Measurements from ENCODE around the gene FFAR1. TPM values are rescaled to one million over a fixed set of nuclear protein-coding genes. Genes with fewer than 3 reads are reported as not detected.

The FFAR1 gene
- total RNA-seq, 4 donors from 2014 or later, result not detected

DNA sequence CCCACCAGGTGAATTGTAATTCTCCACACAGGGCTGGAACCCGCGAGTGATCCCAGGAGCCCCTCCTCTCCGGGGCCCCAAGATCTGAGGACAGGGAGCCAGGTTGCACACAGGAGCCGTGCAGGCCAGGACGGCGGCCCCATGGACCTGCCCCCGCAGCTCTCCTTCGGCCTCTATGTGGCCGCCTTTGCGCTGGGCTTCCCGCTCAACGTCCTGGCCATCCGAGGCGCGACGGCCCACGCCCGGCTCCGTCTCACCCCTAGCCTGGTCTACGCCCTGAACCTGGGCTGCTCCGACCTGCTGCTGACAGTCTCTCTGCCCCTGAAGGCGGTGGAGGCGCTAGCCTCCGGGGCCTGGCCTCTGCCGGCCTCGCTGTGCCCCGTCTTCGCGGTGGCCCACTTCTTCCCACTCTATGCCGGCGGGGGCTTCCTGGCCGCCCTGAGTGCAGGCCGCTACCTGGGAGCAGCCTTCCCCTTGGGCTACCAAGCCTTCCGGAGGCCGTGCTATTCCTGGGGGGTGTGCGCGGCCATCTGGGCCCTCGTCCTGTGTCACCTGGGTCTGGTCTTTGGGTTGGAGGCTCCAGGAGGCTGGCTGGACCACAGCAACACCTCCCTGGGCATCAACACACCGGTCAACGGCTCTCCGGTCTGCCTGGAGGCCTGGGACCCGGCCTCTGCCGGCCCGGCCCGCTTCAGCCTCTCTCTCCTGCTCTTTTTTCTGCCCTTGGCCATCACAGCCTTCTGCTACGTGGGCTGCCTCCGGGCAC is 3.9 kb downstream of the FFAR1 start:
- TF ChIP-seq CTCF (IDR thresholded peaks at IDR 0.05), result no peak
- TF ChIP-seq POLR2A (IDR thresholded peaks at IDR 0.05), result no peak
- no peak overlapping the region for H3K4me3 ChIP-seq (ENCODE audit: low read depth, poor library complexity, severe bottlenecking)
- peak in 1 of 2 donors; percentile 73 for DNase-seq (ENCODE audit: low spot score in 2 of 2)
- WGBS, 2 donors, result 92 to 93% methylated on average over 42 to 47 of the region's 47 CpGs
- intact Hi-C loops (cut with DNase I; ENCODE audit: low total_unique reads), result loop anchor here (5.0 to 10.0 kb wide), 2 partner anchors 116 to 143 kb away; partner anchors contain the start of gene KRTDAP

GRCh38 chr19:35352177-35352447 is 4.4 kb downstream of the FFAR1 start:
- TF ChIP-seq POLR2A (IDR thresholded peaks at IDR 0.05) (no peak), CTCF (IDR thresholded peaks at IDR 0.05) (no peak)
- intact Hi-C loops (cut with DNase I; ENCODE audit: low total_unique reads), result loop anchor here (5.0 to 10.0 kb wide), 2 partner anchors 115 to 143 kb away; partner anchors contain the start of gene KRTDAP
- H3K4me3 ChIP-seq (ENCODE audit: low read depth, poor library complexity, severe bottlenecking), result no peak overlapping the region
- DNase-seq (ENCODE audit: low spot score in 2 of 2), result peak in 1 of 2 donors; percentile 63
- 82 to 83% methylated on average over 12 to 18 of the region's 18 CpGs for WGBS, 2 donors

- intact Hi-C loops (cut with DNase I; ENCODE audit: low total_unique reads), result loop anchor here (5.0 to 10.0 kb wide), 2 partner anchors 115 to 142 kb away; partner anchors contain the start of gene KRTDAP
- H3K4me3 ChIP-seq (ENCODE audit: low read depth, poor library complexity, severe bottlenecking), result no peak overlapping the region
- TF ChIP-seq POLR2A (IDR thresholded peaks at IDR 0.05) (no peak), CTCF (IDR thresholded peaks at IDR 0.05) (peak in 1 of 3 donors; percentile 55)
- 28 to 31% methylated on average over 27 to 32 of the region's 32 CpGs for WGBS, 2 donors
- peak; percentile 59 to 90 for DNase-seq (ENCODE audit: low spot score in 2 of 2)
These were observed 5.0 kb downstream of the FFAR1 start for GRCh38 chr19:35352448-35353304.

DNA sequence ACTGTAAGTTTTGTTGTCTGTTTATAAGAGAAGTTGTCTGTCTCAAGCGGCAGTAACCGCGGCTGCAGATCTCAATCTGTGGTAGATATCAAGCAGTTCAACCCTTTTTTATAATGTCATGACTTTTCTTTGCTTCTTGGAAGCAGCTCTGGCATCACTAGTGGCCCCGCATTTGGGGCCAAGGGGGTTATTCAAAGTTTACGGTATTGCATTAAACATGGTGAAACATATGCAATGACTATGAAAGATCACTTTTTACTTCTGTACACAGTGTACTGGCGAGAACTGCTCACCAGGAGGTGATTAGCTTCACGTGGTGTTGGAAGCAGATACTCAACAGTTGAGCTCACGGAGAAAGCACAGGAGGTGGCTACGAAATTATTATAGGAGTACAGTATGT is 5.9 kb downstream of the FFAR1 start:
- intact Hi-C loops (cut with DNase I; ENCODE audit: low total_unique reads), result loop anchor here (5.0 to 10.0 kb wide), 2 partner anchors 114 to 141 kb away; partner anchors contain the start of gene KRTDAP
- DNase-seq (ENCODE audit: low spot score in 2 of 2), result peak in 1 of 2 donors; percentile 67
- H3K4me3 ChIP-seq (ENCODE audit: low read depth, poor library complexity, severe bottlenecking), result no peak overlapping the region
- 71 to 74% methylated on average over 9 of the region's 9 CpGs for WGBS, 2 donors
- TF ChIP-seq CTCF (IDR thresholded peaks at IDR 0.05), result no peak
- no peak for TF ChIP-seq POLR2A (IDR thresholded peaks at IDR 0.05)

DNA sequence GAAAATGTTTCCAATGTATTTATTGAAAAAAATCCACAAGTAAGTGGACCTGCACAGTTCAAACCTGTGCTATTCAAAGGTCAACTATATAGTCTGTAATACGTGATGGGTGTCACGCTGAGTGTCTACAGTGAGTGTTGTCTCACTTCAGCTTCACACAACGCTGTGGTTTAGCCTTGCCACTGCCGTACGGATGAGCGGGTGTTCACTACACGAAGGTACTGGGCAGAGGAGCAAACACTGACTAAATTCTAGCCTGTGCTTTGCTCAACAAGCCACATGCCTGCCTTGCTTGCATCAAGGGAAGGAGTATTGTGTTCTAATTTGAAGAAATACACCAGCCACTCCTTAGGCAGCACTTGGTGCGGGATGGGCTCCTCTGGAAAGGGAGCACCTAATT is 7.2 kb downstream of the FFAR1 start:
- no peak overlapping the region for H3K4me3 ChIP-seq (ENCODE audit: low read depth, poor library complexity, severe bottlenecking)
- peak in 1 of 2 donors; percentile 54 for DNase-seq (ENCODE audit: low spot score in 2 of 2)
- intact Hi-C loops (cut with DNase I; ENCODE audit: low total_unique reads), result loop anchor here (5.0 to 10.0 kb wide), 2 partner anchors 112 to 140 kb away; partner anchors contain the start of gene KRTDAP
- TF ChIP-seq CTCF (IDR thresholded peaks at IDR 0.05) (no peak), POLR2A (IDR thresholded peaks at IDR 0.05) (no peak)
- WGBS, 2 donors, result 72 to 80% methylated on average over 8 of the region's 8 CpGs

Measured in lower leg skin (tissue), 4 donors.